Measurements from ENCODE around the gene CDYL2. TPM values are rescaled to one million over a fixed set of nuclear protein-coding genes. Genes with fewer than 3 reads are reported as not detected.

The CDYL2 gene
- polyA plus RNA-seq, 1 donor from 2014 or later: 2.6 TPM

- H3K4me3 ChIP-seq (ENCODE audit: low read length): no peak overlapping the region
- no peaks in the 10 kb centered on the region for H3K27me3 ChIP-seq (ENCODE audit: insufficient read depth, low read depth, low read length)
- no peak overlapping the region for H3K4me2 ChIP-seq (ENCODE audit: low read length)
- H3K27ac ChIP-seq (ENCODE audit: low read length): no peak overlapping the region
- H3F3A ChIP-seq (ENCODE audit: insufficient read depth, low read length, poor library complexity, severe bottlenecking): no peaks in the 10 kb centered on the region
- H3K36me3 ChIP-seq (ENCODE audit: insufficient read depth, low read length): no peaks in the 10 kb centered on the region
- H3K79me2 ChIP-seq (replicated peaks; ENCODE audit: insufficient read depth, low read length): no peaks in the 10 kb centered on the region
- TF ChIP-seq TAF1 (IDR thresholded peaks at IDR 0.05; ENCODE audit: low read depth): no peak
- no peak for TF ChIP-seq REST (IDR thresholded peaks at IDR 0.05; ENCODE audit: borderline replicate concordance)
- TF ChIP-seq MXI1 (conservative IDR thresholded peaks at IDR 0.05; ENCODE audit: poor library complexity, severe bottlenecking): no peak
- TF ChIP-seq EZH2 (IDR thresholded peaks at IDR 0.05; ENCODE audit: borderline replicate concordance, insufficient read depth, low read length, poor library complexity, severe bottlenecking): no peak
- no peak for TF ChIP-seq SMC3 (conservative IDR thresholded peaks at IDR 0.05; ENCODE audit: poor library complexity)
- TF ChIP-seq EP300 (conservative IDR thresholded peaks at IDR 0.05; ENCODE audit: poor library complexity, severe bottlenecking): no peak
- TF ChIP-seq CTCF (IDR thresholded peaks at IDR 0.05; ENCODE audit: poor library complexity, severe bottlenecking): no peak
- no peak for TF ChIP-seq POLR2AphosphoS5 (IDR thresholded peaks at IDR 0.05)
- TF ChIP-seq RAD21 (conservative IDR thresholded peaks at IDR 0.05): no peak
- H3K9me2 ChIP-seq (ENCODE audit: insufficient read depth, low read length): no peaks in the 10 kb centered on the region
- H3K9ac ChIP-seq (ENCODE audit: low read length): no peak overlapping the region
- no peaks in the 10 kb centered on the region for H4K20me1 ChIP-seq (ENCODE audit: insufficient read depth)
- no peak overlapping the region for H2AFZ ChIP-seq (ENCODE audit: low read depth, low read length)
- no peaks in the 10 kb centered on the region for H3K9me3 ChIP-seq (ENCODE audit: low read length)
These were observed 112.1 kb downstream of the CDYL2 start for GRCh38 chr16:80692270-80692669.

GRCh38 chr16:80691111-80691741, 113.2 kb downstream of the CDYL2 start:
- Histone ChIP-seq H3K36me3 (ENCODE audit: insufficient read depth, low read length) (no peaks in the 10 kb centered on the region), H3K9me2 (ENCODE audit: insufficient read depth, low read length) (no peaks in the 10 kb centered on the region), H3K27me3 (ENCODE audit: insufficient read depth, low read depth, low read length) (no peaks in the 10 kb centered on the region), H3K9me3 (ENCODE audit: low read length) (no peaks in the 10 kb centered on the region), H3F3A (ENCODE audit: insufficient read depth, low read length, poor library complexity, severe bottlenecking) (no peaks in the 10 kb centered on the region), H3K4me2 (ENCODE audit: low read length) (no peak overlapping the region), H4K20me1 (ENCODE audit: insufficient read depth) (no peaks in the 10 kb centered on the region), H2AFZ (ENCODE audit: low read depth, low read length) (no peak overlapping the region), H3K79me2 (replicated peaks; ENCODE audit: insufficient read depth, low read length) (no peaks in the 10 kb centered on the region), H3K9ac (ENCODE audit: low read length) (no peak overlapping the region), H3K27ac (ENCODE audit: low read length) (no peak overlapping the region), H3K4me3 (ENCODE audit: low read length) (no peak overlapping the region)
- TF ChIP-seq TAF1 (IDR thresholded peaks at IDR 0.05; ENCODE audit: low read depth) (no peak), CTCF (IDR thresholded peaks at IDR 0.05; ENCODE audit: poor library complexity, severe bottlenecking) (no peak), EP300 (conservative IDR thresholded peaks at IDR 0.05; ENCODE audit: poor library complexity, severe bottlenecking) (no peak), EZH2 (IDR thresholded peaks at IDR 0.05; ENCODE audit: borderline replicate concordance, insufficient read depth, low read length, poor library complexity, severe bottlenecking) (no peak), MXI1 (conservative IDR thresholded peaks at IDR 0.05; ENCODE audit: poor library complexity, severe bottlenecking) (no peak), POLR2AphosphoS5 (IDR thresholded peaks at IDR 0.05) (no peak), RAD21 (conservative IDR thresholded peaks at IDR 0.05) (no peak), REST (IDR thresholded peaks at IDR 0.05; ENCODE audit: borderline replicate concordance) (no peak), SMC3 (conservative IDR thresholded peaks at IDR 0.05; ENCODE audit: poor library complexity) (no peak)
